Measurements from ENCODE around the gene PEX3. TPM values are rescaled to one million over a fixed set of nuclear protein-coding genes. Genes with fewer than 3 reads are reported as not detected.

PEX3 gene
- total and polyA plus RNA-seq, 2 of the 4 experiments (the other 2 are of a cell fraction): 13.3 to 13.7 TPM

DNA sequence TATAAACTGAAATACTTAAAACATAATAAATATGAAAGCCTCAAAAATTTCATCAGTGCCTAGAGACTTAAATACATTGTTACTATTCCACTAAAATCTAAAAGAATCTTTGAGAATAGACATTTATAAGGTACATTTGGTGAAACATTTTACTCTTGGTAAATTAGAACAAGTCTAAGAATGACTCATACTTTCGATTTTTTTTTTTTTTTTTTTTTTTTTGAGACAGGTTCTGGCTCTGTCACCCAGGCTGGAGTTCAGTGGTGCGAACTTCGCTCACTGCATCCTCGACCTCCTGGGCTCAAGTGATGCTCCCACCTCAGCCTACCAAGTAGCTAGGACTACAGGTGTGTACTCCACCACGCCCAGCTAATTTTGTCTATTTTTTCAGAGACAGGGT, 54.5 kb downstream of the PEX3 start:
- no peak overlapping the region for H3K4me2 ChIP-seq (ENCODE audit: low read depth, low read length)
- no peak overlapping the region for H3K4ac ChIP-seq (ENCODE audit: low read depth, low read length)
- no peak overlapping the region for H2BK120ac ChIP-seq (ENCODE audit: low read depth, low read length)
- no peak for TF ChIP-seq CEBPB (IDR thresholded peaks at IDR 0.05; ENCODE audit: low read depth, low read length)
- H3K4me1 ChIP-seq (ENCODE audit: control insufficient read depth, insufficient read depth, low read length): peaks cover 5% of the 10 kb centered on the region
- H3K9ac ChIP-seq (ENCODE audit: low read depth, low read length): no peak overlapping the region
- no peak overlapping the region for H3K14ac ChIP-seq (replicated peaks; ENCODE audit: low read depth, low read length)
- no peak overlapping the region for H2AK5ac ChIP-seq (ENCODE audit: low read depth, low read length)
- H4K20me1 ChIP-seq (ENCODE audit: insufficient read depth, low read length): no peaks in the 10 kb centered on the region
- H2BK5ac ChIP-seq (ENCODE audit: low read depth, low read length, poor library complexity, severe bottlenecking): no peak overlapping the region
- peaks cover 10% of the 10 kb centered on the region; the same call in 1 of the 2 replicates for H3K9me1 ChIP-seq (ENCODE audit: insufficient read depth, low read length)
- ChIA-PET CTCF (interaction anchor here (0.6 kb wide), 2 partner anchors 159 to 1984 kb away, joined by 3 to 8 read pairs; no protein-coding TSS in a partner anchor), POLR2A (ENCODE audit: unreplicated experiment) (no interaction called here)
- no peak overlapping the region for H3K56ac ChIP-seq (ENCODE audit: extremely low read depth, insufficient read depth, low read length)
- BruUV-seq (replicated peaks): no TSS peak
- H4K8ac ChIP-seq (ENCODE audit: low read depth in 2 of 2, low read length in 2 of 2): no peak overlapping the region
- DNase-seq (no peak), ATAC-seq (ENCODE audit: low read depth) (no peak)
- no CpG with 5 or more reads among the region's 5 CpGs for WGBS, 2 experiments (ENCODE audit: extremely low coverage in 2 of 2, insufficient read length in 1 of 2)
- dilution Hi-C loops (cut with HindIII; ENCODE audit: low sequenced_read_pairs, unreplicated experiment) (no loop called here), intact Hi-C loops (cut with micrococcal nuclease) (no loop called here), in situ Hi-C loops (cut with MboI; ENCODE audit: low sequenced_read_pairs) (no loop called here)
- no peak overlapping the region for H3K18ac ChIP-seq (ENCODE audit: low read depth, low read length)
- H3K4me3 ChIP-seq (ENCODE audit: insufficient read depth, low read depth, low read length): no peak overlapping the region
- H4K91ac ChIP-seq (ENCODE audit: insufficient read depth, low read depth, low read length): no peak overlapping the region
- no peak overlapping the region for H3K27ac ChIP-seq (ENCODE audit: insufficient read depth, low read length)
- no peak overlapping the region for H2AFZ ChIP-seq (replicated peaks; ENCODE audit: low read length, poor library complexity)
- no peak overlapping the region for H2BK20ac ChIP-seq (ENCODE audit: low read depth, low read length)
- no peak overlapping the region for H3K23ac ChIP-seq (ENCODE audit: low read depth, low read length)
- no peak overlapping the region for H4K5ac ChIP-seq (ENCODE audit: low read depth, low read length)
- no peaks in the 10 kb centered on the region for H3K27me3 ChIP-seq (ENCODE audit: control insufficient read depth, insufficient read depth, low read length)
- H2BK15ac ChIP-seq (ENCODE audit: low read depth, low read length): no peak overlapping the region
- no peaks in the 10 kb centered on the region for H3K9me3 ChIP-seq (ENCODE audit: control insufficient read depth, insufficient read depth, low read length)
- no peak overlapping the region for H2AK9ac ChIP-seq (replicated peaks; ENCODE audit: low read depth, low read length, poor library complexity)
- H3K79me1 ChIP-seq (ENCODE audit: low read depth in 1 of 2, low read length in 2 of 2): peaks cover 26 to 45% of the 10 kb centered on the region in 2 experiments
- peaks cover 19% of the 10 kb centered on the region for H3K36me3 ChIP-seq (ENCODE audit: control insufficient read depth, insufficient read depth, low read length)
